ENCODE results near the gene TRPM8.

TRPM8 gene

DNA sequence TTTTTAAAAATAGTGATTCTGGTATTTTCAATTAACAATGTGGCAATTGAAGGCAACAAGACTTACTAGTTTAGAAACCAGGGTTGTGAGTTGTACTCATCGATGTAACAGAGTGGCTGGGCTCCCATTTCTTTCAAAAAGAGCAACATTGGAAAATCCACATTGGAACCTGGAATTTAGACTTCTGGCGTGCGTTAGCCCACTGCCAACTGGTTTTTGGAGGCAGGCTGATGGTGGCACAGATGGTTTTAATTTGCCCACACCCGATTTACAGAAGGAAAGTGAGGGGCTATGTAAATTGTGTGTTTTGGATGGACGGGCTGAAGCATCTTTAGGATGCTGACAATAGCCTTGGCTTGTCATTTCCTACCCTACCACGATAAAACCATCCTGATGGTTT is 66.3 kb downstream of the TRPM8 start:
- DNase-seq (ENCODE audit: low read depth in 1 of 2, low spot score in 1 of 2), result no peak
- no peak for TF ChIP-seq JUND (IDR thresholded peaks at IDR 0.05; ENCODE audit: low read depth)
- in situ Hi-C loops (cut with HindIII; ENCODE audit: low pct_unique_long_range_greater_than_20kb, low sequenced_read_pairs), result no loop called here

DNA sequence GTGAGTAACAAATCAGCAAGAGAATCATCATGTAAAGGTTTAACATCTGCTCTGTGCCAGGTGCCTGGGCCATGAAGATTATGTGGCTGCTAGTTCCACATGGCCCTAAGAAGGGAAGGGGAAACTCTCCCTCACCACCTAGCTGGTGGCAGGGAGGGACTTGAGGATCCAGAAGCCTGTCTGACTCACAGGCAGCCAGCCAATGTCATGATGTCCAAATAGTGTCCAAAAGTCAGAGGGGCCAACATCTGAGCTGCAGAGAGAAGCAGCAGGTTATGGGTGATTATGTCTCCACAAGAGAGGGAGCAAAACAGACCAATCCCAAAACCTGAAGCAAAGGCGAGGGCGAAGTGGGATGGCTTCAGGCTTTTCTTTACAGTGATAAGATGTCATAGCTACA is 71.4 kb downstream of the TRPM8 start:
- in situ Hi-C loops (cut with HindIII; ENCODE audit: low pct_unique_long_range_greater_than_20kb, low sequenced_read_pairs), result no loop called here
- TF ChIP-seq JUND (IDR thresholded peaks at IDR 0.05; ENCODE audit: low read depth), result no peak

DNA sequence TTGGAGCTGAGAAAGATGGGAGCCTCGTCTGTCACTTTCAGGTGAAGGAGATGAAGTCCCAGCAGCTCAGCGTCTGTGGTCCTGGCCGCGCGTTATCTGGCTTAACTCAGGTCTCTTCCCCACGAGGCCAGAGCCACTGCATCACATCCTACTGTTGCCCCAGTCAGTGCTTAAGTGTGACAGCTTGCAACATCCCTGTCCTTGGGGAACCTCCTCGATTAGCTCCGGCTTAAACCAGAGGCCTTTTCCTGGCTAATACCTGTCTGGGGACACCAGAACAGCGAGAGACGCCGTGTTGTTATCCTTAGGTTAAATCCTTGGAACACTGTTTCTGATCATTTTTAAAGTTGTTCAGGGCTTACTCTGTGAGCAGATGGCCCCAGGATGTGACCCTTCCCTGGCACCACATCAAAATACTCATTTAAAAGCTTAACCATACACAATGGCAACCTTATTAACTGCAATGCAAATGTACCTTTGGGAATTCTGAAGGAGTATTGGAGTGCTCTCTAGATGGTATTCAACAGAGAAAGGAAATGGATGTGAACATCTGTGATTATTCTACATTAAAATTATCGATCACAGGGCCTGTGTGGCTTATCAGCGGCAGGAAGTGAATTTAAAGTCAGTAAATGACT is 72.2 kb downstream of the TRPM8 start:
- DNase-seq (ENCODE audit: low read depth in 1 of 2, low spot score in 1 of 2), result no peak
- TF ChIP-seq JUND (IDR thresholded peaks at IDR 0.05; ENCODE audit: low read depth), result no peak
- in situ Hi-C loops (cut with HindIII; ENCODE audit: low pct_unique_long_range_greater_than_20kb, low sequenced_read_pairs), result no loop called here

More for the DNA sequence above, 71.4 kb downstream of the TRPM8 start:
- DNase-seq (ENCODE audit: low read depth in 1 of 2, low spot score in 1 of 2), result no peak

- no peak for TF ChIP-seq JUND (IDR thresholded peaks at IDR 0.05; ENCODE audit: low read depth)
- no peak for DNase-seq (ENCODE audit: low read depth in 1 of 2, low spot score in 1 of 2)
- in situ Hi-C loops (cut with HindIII; ENCODE audit: low pct_unique_long_range_greater_than_20kb, low sequenced_read_pairs), result no loop called here
These were observed 73.2 kb downstream of the TRPM8 start for GRCh38 chr2:233990261-233990798.

DNA sequence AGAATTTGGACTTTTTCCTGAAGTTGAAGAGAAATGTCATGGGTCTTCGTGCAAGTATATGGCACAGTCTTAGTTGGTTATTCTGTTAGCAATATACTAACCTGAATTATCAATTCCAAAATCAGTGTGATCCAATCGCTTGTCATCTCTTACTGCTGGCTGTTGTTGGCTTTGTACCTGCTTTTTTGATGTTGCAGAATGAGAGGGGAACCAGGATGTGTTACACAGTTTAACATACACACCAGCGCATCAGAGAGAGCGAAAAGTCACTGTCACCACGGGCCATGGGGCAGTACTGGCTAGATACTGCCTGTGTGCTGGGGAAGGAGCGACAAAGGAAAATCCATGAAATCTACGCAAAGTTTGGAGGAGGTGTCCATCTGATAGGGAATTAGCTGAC is 74.0 kb downstream of the TRPM8 start:
- DNase-seq (ENCODE audit: low read depth in 1 of 2, low spot score in 1 of 2), result no peak
- no peak for TF ChIP-seq JUND (IDR thresholded peaks at IDR 0.05; ENCODE audit: low read depth)
- in situ Hi-C loops (cut with HindIII; ENCODE audit: low pct_unique_long_range_greater_than_20kb, low sequenced_read_pairs), result no loop called here

- TF ChIP-seq JUND (IDR thresholded peaks at IDR 0.05; ENCODE audit: low read depth), result no peak
- DNase-seq (ENCODE audit: low read depth in 1 of 2, low spot score in 1 of 2), result no peak
- in situ Hi-C loops (cut with HindIII; ENCODE audit: low pct_unique_long_range_greater_than_20kb, low sequenced_read_pairs), result no loop called here
These were observed 75.5 kb downstream of the TRPM8 start for GRCh38 chr2:233992513-233993217.

DNA sequence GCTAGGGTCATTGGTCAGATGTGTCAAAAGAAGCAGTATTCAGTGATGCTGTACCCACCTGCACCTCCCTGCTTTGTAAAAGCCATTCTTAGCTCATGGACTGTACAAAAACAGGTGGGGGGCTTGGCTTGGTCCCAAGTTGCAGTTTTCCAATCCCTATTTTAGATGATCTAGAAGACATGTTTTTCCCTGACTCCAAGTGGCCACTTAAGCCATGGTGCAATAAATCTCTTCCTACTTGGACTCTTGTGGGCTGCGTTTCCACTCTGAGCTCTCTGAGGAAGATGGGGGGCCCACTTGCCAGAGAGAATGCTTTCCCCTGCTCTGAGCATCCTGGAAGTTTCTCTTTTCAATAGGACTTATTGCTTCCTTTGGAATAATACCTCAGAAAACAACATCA is 76.3 kb downstream of the TRPM8 start:
- in situ Hi-C loops (cut with HindIII; ENCODE audit: low pct_unique_long_range_greater_than_20kb, low sequenced_read_pairs), result no loop called here
- TF ChIP-seq JUND (IDR thresholded peaks at IDR 0.05; ENCODE audit: low read depth), result no peak
- DNase-seq (ENCODE audit: low read depth in 1 of 2, low spot score in 1 of 2), result no peak

GRCh38 chr2:233994151-233994550 is 77.0 kb downstream of the TRPM8 start:
- in situ Hi-C loops (cut with HindIII; ENCODE audit: low pct_unique_long_range_greater_than_20kb, low sequenced_read_pairs), result no loop called here
- no peak for TF ChIP-seq JUND (IDR thresholded peaks at IDR 0.05; ENCODE audit: low read depth)
- DNase-seq (ENCODE audit: low read depth in 1 of 2, low spot score in 1 of 2), result no peak

- in situ Hi-C loops (cut with HindIII; ENCODE audit: low pct_unique_long_range_greater_than_20kb, low sequenced_read_pairs), result no loop called here
- DNase-seq (ENCODE audit: low read depth in 1 of 2, low spot score in 1 of 2), result no peak
- no peak for TF ChIP-seq JUND (IDR thresholded peaks at IDR 0.05; ENCODE audit: low read depth)
These were observed 78.8 kb downstream of the TRPM8 start for GRCh38 chr2:233996000-233996399.

GRCh38 chr2:233996461-233996860 is 79.3 kb downstream of the TRPM8 start:
- no peak for TF ChIP-seq JUND (IDR thresholded peaks at IDR 0.05; ENCODE audit: low read depth)
- in situ Hi-C loops (cut with HindIII; ENCODE audit: low pct_unique_long_range_greater_than_20kb, low sequenced_read_pairs), result no loop called here
- no peak for DNase-seq (ENCODE audit: low read depth in 1 of 2, low spot score in 1 of 2)

- TF ChIP-seq JUND (IDR thresholded peaks at IDR 0.05; ENCODE audit: low read depth), result no peak
- DNase-seq (ENCODE audit: low read depth in 1 of 2, low spot score in 1 of 2), result no peak
- in situ Hi-C loops (cut with HindIII; ENCODE audit: low pct_unique_long_range_greater_than_20kb, low sequenced_read_pairs), result no loop called here
These were observed 80.5 kb downstream of the TRPM8 start for GRCh38 chr2:233997707-233998106.

DNA sequence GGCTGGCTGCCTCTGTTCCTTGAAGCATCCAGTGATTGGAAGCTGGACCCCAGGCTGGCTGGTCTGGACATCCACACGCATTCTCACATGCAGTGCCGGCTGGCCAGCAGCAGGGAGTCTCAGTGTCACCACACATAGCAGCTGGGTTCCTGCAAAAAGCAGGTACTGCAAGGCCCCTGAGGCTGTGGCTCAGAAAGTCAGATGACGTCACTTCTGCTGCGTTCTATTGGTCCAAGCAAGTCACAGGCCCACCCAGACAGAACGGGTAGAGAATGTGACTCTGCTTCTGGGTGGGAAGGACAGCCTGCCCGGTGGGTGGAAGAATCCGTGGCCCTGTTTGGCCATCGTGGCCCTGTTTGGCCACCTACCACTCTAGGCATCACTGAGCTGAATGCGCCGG is 82.0 kb downstream of the TRPM8 start:
- in situ Hi-C loops (cut with HindIII; ENCODE audit: low pct_unique_long_range_greater_than_20kb, low sequenced_read_pairs), result no loop called here
- peak in 1 of 2 experiments; percentile 39 for DNase-seq (ENCODE audit: low read depth in 1 of 2, low spot score in 1 of 2)
- TF ChIP-seq JUND (IDR thresholded peaks at IDR 0.05; ENCODE audit: low read depth), result no peak

DNA sequence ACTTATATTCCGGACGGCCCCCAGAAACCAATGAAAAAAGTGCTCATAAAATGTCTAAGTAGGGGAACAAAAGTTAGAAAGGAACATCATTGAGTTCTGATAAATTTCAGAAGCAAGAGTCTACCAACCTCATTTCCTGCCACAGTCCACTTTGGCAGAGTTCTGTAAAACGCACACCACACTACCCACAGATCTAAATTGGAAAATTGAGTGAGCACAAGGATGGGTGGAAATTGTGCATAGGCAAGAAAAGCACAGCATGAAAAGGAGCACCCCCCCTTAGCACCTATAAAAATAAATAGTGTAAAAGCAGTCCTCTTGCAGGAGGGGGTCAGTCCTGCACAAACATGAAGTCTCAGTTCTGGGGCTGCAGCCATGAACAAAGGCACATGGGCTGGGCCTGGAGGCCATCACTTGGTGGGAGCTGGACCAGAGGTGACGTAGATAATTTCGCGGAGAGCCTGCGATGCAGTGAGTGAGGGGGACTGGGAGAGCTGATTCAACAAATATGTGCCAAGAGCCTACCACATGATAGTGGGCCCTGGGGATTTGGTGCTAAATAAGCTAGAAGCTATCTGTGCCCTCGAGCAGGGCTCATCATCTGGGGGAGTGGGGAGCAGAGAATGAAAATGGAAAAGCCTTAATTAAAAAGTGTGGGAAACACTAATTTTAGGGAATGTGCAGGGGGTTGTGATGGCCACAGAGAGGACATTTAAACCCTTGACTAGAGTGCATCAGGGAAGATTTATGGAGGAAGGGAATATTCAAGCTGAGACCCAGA is 84.4 kb downstream of the TRPM8 start:
- DNase-seq (ENCODE audit: low read depth in 1 of 2, low spot score in 1 of 2), result no peak
- in situ Hi-C loops (cut with HindIII; ENCODE audit: low pct_unique_long_range_greater_than_20kb, low sequenced_read_pairs), result no loop called here
- TF ChIP-seq JUND (IDR thresholded peaks at IDR 0.05; ENCODE audit: low read depth), result no peak
